ENCODE measurements around the gene RGPD3. TPM values are rescaled to one million over a fixed set of nuclear protein-coding genes. Genes with fewer than 3 reads are reported as not detected.
"Not testable (repeated sequence)": the region's sequence is repeated elsewhere in the genome, so short reads cannot be mapped to it uniquely, and the experiment has no call there.

RGPD3 gene
- not detected in 2 replicates for total RNA-seq (2014; rRNA removed; shearing (Covaris generic); ENCODE audit: low replicate concordance)

DNA sequence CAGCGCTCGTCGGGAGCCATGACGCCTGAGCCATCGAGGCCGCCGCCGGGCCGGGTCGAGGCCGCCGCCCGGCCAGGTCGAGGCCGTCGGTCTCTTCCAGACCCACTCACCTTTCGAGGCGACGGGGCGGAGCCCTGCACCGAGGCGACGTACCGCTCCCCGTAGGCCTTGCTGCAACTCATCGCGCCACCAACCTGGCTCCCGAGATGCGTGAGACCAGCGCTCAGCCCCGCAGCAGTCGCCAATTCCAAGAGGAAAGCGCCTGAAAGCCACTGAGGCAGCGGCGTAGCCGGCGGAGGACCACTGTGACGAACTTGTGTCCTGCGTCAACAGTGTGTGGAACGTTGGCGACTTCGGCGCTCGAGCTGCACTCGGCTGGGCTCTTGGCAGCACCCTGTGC, at the start of gene RGPD3:
TSS of gene RGPD3 (minus strand) at position 307 of the 400 bp plus-strand sequence. CDS start at position 182, 125 bp downstream.
- H3K9ac ChIP-seq (ENCODE audit: low read length); DNase-seq; H3K4me1 ChIP-seq (ENCODE audit: low read length); H2AFZ ChIP-seq (ENCODE audit: low read length); H3K4me2 ChIP-seq (ENCODE audit: low read depth, low read length, poor library complexity, severe bottlenecking); H3K27me3 ChIP-seq (ENCODE audit: low read length); H3K4me3 ChIP-seq (ENCODE audit: low read length); H3K79me2 ChIP-seq (ENCODE audit: low read length); H3K9me2 ChIP-seq (replicated peaks; ENCODE audit: insufficient read depth, low read length); H4K20me1 ChIP-seq (ENCODE audit: insufficient read depth, low read depth, low read length); H3K36me3 ChIP-seq (ENCODE audit: insufficient read depth, low read length); H3K9me3 ChIP-seq (ENCODE audit: low read length); H3K27ac ChIP-seq (ENCODE audit: low read length): not testable (repeated sequence)

DNA sequence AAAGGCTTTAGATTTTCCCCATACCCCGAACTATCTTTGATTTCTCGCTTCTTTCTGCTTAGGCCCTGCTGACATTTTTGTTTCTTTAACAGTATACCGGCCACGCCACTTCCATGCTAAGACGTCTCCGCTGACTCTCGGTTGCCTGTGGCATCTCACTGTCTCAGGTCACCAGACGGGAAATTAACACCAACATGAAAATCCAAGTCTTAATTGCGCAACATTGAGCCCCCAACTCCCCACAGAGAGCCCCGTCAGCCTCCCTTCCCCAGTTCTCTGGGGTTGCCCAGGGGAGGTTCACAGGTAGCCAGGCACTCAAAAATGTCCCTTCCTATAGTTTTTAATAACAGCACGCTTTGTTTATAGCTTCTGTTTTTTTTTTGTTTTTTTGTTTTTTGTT, 49.1 kb upstream of the RGPD3 start:
- Histone ChIP-seq H3K9me3 (ENCODE audit: low read length) (no peaks in the 10 kb centered on the region), H3K9me2 (replicated peaks; ENCODE audit: insufficient read depth, low read length) (no peaks in the 10 kb centered on the region), H3K27me3 (ENCODE audit: low read length) (no peaks in the 10 kb centered on the region), H3K79me2 (ENCODE audit: low read length) (no peaks in the 10 kb centered on the region), H3K4me1 (ENCODE audit: low read length) (no peaks in the 10 kb centered on the region), H3K9ac (ENCODE audit: low read length) (no peak overlapping the region), H3K27ac (ENCODE audit: low read length) (no peak overlapping the region), H4K20me1 (ENCODE audit: insufficient read depth, low read depth, low read length) (no peaks in the 10 kb centered on the region), H3K4me3 (ENCODE audit: low read length) (no peak overlapping the region), H3K36me3 (ENCODE audit: insufficient read depth, low read length) (no peaks in the 10 kb centered on the region), H3K4me2 (ENCODE audit: low read depth, low read length, poor library complexity, severe bottlenecking) (no peak overlapping the region), H2AFZ (ENCODE audit: low read length) (no peak overlapping the region)
- no peak for DNase-seq

DNA sequence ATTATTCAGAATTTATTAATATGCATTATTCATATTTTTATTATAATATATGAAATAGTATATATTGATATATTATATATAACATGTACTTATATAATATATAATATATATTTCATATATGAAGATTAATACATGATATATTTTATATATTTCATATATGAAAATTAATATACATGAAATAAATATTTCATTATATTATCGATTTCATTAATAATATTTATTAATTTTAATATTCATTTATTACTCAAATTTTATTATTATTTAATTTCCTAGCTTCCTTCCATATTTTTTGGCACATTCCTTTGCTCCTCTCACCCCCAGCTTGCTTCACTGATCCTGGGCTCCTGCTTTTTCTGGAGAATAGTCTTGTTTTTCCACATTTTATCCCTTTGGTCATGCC, 48.7 kb upstream of the RGPD3 start:
- Histone ChIP-seq H3K9me3 (ENCODE audit: low read length) (no peaks in the 10 kb centered on the region), H2AFZ (ENCODE audit: low read length) (no peak overlapping the region), H4K20me1 (ENCODE audit: insufficient read depth, low read depth, low read length) (no peaks in the 10 kb centered on the region), H3K4me1 (ENCODE audit: low read length) (no peaks in the 10 kb centered on the region), H3K27ac (ENCODE audit: low read length) (no peak overlapping the region), H3K9me2 (replicated peaks; ENCODE audit: insufficient read depth, low read length) (no peaks in the 10 kb centered on the region), H3K27me3 (ENCODE audit: low read length) (no peaks in the 10 kb centered on the region), H3K4me2 (ENCODE audit: low read depth, low read length, poor library complexity, severe bottlenecking) (no peak overlapping the region), H3K36me3 (ENCODE audit: insufficient read depth, low read length) (no peaks in the 10 kb centered on the region), H3K4me3 (ENCODE audit: low read length) (no peak overlapping the region), H3K9ac (ENCODE audit: low read length) (no peak overlapping the region), H3K79me2 (ENCODE audit: low read length) (no peaks in the 10 kb centered on the region)
- no peak for DNase-seq

DNA sequence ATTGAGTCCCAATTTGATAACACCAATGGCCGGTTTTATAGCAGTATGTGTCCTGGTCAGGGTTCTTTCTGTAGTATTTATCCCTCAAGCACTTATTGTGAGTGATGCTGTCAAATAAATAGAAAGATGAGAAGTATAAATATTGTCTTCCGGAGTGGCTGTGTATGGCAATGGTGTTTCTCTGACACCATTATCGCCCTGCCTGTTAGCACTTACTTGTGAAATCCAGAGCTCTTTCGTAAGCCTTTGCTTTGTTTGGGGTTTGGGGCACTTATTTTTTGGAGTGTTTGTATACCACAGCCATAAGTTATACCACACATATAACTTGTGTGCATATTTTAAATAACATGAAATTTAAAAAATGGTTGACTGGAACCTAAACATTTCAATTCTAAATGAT, 48.2 kb upstream of the RGPD3 start:
- no peak overlapping the region for H3K4me2 ChIP-seq (ENCODE audit: low read depth, low read length, poor library complexity, severe bottlenecking)
- no peaks in the 10 kb centered on the region for H3K9me3 ChIP-seq (ENCODE audit: low read length)
- no peak overlapping the region for H2AFZ ChIP-seq (ENCODE audit: low read length)
- H3K79me2 ChIP-seq (ENCODE audit: low read length), result no peaks in the 10 kb centered on the region
- DNase-seq, result no peak
- H3K9ac ChIP-seq (ENCODE audit: low read length), result no peak overlapping the region
- H3K27ac ChIP-seq (ENCODE audit: low read length), result no peak overlapping the region
- no peaks in the 10 kb centered on the region for H3K27me3 ChIP-seq (ENCODE audit: low read length)
- H4K20me1 ChIP-seq (ENCODE audit: insufficient read depth, low read depth, low read length), result no peaks in the 10 kb centered on the region
- no peak overlapping the region for H3K4me3 ChIP-seq (ENCODE audit: low read length)
- H3K9me2 ChIP-seq (replicated peaks; ENCODE audit: insufficient read depth, low read length), result no peaks in the 10 kb centered on the region
- H3K36me3 ChIP-seq (ENCODE audit: insufficient read depth, low read length), result no peaks in the 10 kb centered on the region
- H3K4me1 ChIP-seq (ENCODE audit: low read length), result no peaks in the 10 kb centered on the region

DNA sequence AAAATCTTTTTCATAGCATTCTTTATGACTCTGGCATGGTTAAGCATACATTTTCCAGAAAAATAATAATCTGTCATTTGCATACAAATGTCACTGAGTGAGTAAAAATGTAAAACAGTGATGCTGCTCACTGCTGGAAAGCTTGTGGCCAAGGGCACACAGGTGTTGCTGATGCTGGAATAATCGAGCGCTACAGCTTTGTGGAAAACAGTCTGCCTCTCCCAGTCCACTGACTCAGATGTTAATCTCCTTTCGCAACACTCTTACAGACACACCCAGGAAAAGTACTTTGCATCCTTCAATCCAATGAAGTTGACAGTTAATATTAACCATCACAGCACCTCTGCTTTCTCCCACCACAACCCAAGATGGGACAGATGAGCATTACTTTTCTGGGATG, 46.6 kb upstream of the RGPD3 start:
- H3K79me2 ChIP-seq (ENCODE audit: low read length); H3K4me2 ChIP-seq (ENCODE audit: low read depth, low read length, poor library complexity, severe bottlenecking); H4K20me1 ChIP-seq (ENCODE audit: insufficient read depth, low read depth, low read length); H3K36me3 ChIP-seq (ENCODE audit: insufficient read depth, low read length); H3K27me3 ChIP-seq (ENCODE audit: low read length); H2AFZ ChIP-seq (ENCODE audit: low read length); H3K27ac ChIP-seq (ENCODE audit: low read length); H3K9ac ChIP-seq (ENCODE audit: low read length); H3K4me1 ChIP-seq (ENCODE audit: low read length); H3K4me3 ChIP-seq (ENCODE audit: low read length); H3K9me3 ChIP-seq (ENCODE audit: low read length); DNase-seq; H3K9me2 ChIP-seq (replicated peaks; ENCODE audit: insufficient read depth, low read length): not testable (repeated sequence)

DNA sequence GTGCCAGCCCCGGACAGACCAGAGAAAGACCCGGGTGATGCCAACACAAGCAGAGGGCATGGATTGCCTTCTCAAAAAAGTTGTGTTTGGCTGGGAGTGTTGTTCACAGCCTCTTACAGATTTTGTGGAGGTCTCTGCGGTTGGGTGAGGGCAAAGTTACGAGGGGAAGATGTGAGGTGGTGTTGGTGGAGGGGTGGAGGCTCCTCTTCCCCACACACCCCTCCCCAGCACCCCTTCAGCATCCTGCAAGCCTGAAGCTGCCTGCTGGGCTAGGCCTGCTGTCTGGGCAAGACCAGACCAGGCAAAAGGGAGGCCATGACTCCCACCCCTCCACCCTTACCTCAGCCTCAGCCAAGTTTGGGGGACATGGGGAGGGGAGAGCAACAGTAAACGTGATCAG, 45.2 kb upstream of the RGPD3 start:
- H3K79me2 ChIP-seq (ENCODE audit: low read length); H3K36me3 ChIP-seq (ENCODE audit: insufficient read depth, low read length); DNase-seq; H3K9me3 ChIP-seq (ENCODE audit: low read length); H3K27ac ChIP-seq (ENCODE audit: low read length); H3K27me3 ChIP-seq (ENCODE audit: low read length); H3K4me1 ChIP-seq (ENCODE audit: low read length); H3K4me2 ChIP-seq (ENCODE audit: low read depth, low read length, poor library complexity, severe bottlenecking); H3K4me3 ChIP-seq (ENCODE audit: low read length); H3K9ac ChIP-seq (ENCODE audit: low read length); H4K20me1 ChIP-seq (ENCODE audit: insufficient read depth, low read depth, low read length); H2AFZ ChIP-seq (ENCODE audit: low read length); H3K9me2 ChIP-seq (replicated peaks; ENCODE audit: insufficient read depth, low read length): not testable (repeated sequence)

DNA sequence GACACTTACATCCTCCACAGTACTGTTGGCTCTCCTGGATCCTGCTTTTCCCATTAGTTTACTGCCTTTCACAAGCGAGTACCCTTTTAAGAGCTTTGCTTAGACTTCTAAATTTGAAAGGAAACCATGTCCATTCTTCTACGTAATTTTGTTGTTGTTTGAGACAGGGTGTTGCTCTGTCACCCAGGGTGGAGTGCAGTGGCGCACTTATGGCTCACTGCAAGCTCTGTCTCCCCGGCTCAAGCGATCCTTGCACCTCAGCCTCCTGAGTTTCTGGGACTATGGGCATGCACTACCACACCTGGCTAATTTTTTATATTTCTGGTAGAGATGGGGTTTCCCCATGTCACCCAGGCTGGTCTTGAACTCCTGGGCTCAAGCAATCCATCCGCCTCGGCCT, 43.7 kb upstream of the RGPD3 start:
- not testable (repeated sequence) for H3K36me3 ChIP-seq (ENCODE audit: insufficient read depth, low read length); H3K79me2 ChIP-seq (ENCODE audit: low read length); H3K4me3 ChIP-seq (ENCODE audit: low read length); H3K9me3 ChIP-seq (ENCODE audit: low read length); H3K9ac ChIP-seq (ENCODE audit: low read length); H3K4me2 ChIP-seq (ENCODE audit: low read depth, low read length, poor library complexity, severe bottlenecking); H2AFZ ChIP-seq (ENCODE audit: low read length); DNase-seq; H3K4me1 ChIP-seq (ENCODE audit: low read length); H3K9me2 ChIP-seq (replicated peaks; ENCODE audit: insufficient read depth, low read length); H3K27ac ChIP-seq (ENCODE audit: low read length); H4K20me1 ChIP-seq (ENCODE audit: insufficient read depth, low read depth, low read length); H3K27me3 ChIP-seq (ENCODE audit: low read length)

DNA sequence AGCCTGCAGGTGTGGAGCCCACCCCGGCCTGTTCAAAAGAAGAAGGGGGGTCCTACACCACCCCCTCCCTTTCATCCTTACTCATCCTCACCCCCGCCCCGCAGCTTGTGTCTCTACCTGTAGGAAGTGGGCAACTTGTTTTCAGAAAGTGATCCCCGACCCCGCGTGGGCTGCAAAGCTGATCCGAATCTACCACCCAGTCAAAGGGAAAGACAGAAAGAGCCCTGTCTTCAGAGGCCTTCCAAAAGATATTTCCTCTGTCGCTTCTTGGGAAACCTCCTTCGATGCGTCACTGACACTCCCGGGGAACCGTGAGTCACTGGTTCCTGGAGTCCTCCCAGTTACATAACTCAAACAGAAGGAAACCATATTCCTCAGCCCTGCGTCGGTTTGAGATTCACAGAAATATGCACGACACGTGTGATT, 43.3 kb upstream of the RGPD3 start:
- not testable (repeated sequence) for H3K36me3 ChIP-seq (ENCODE audit: insufficient read depth, low read length); H3K4me2 ChIP-seq (ENCODE audit: low read depth, low read length, poor library complexity, severe bottlenecking); H2AFZ ChIP-seq (ENCODE audit: low read length); H3K4me1 ChIP-seq (ENCODE audit: low read length); H3K9me3 ChIP-seq (ENCODE audit: low read length); H3K27ac ChIP-seq (ENCODE audit: low read length); H3K27me3 ChIP-seq (ENCODE audit: low read length); DNase-seq; H3K79me2 ChIP-seq (ENCODE audit: low read length); H3K4me3 ChIP-seq (ENCODE audit: low read length); H3K9me2 ChIP-seq (replicated peaks; ENCODE audit: insufficient read depth, low read length); H3K9ac ChIP-seq (ENCODE audit: low read length); H4K20me1 ChIP-seq (ENCODE audit: insufficient read depth, low read depth, low read length)

DNA sequence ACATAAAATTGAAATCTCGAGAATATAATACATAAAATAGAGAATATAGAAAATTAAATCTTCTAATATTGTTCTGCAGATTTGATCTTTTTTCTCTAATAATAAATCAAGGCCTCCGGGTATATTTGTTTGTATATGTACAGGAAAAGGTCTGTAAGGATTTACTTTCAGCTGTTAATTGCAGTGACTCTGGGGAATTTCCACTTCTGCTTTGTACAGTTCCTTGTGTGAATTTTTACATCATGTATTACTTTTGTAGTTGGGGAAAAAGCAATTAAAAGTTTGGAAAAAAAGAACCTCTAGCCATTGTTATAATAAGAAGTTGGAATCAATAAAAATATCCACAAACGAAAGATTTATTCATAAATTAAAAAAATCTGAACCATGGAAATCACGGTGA, 42.6 kb upstream of the RGPD3 start:
- not testable (repeated sequence) for H4K20me1 ChIP-seq (ENCODE audit: insufficient read depth, low read depth, low read length); H3K4me3 ChIP-seq (ENCODE audit: low read length); DNase-seq; H3K4me1 ChIP-seq (ENCODE audit: low read length); H3K36me3 ChIP-seq (ENCODE audit: insufficient read depth, low read length); H3K79me2 ChIP-seq (ENCODE audit: low read length); H3K9me2 ChIP-seq (replicated peaks; ENCODE audit: insufficient read depth, low read length); H3K27me3 ChIP-seq (ENCODE audit: low read length); H2AFZ ChIP-seq (ENCODE audit: low read length); H3K27ac ChIP-seq (ENCODE audit: low read length); H3K4me2 ChIP-seq (ENCODE audit: low read depth, low read length, poor library complexity, severe bottlenecking); H3K9me3 ChIP-seq (ENCODE audit: low read length); H3K9ac ChIP-seq (ENCODE audit: low read length)
